GM19397 (cell line): ENCODE results near the gene GRB10.

ENCODE experiments used
- ATAC-seq: cut with Tn5 transposase; IDR thresholded peaks from one replicate; pipeline ENCODE4 v1.9.1; 2021; ENCODE audit warnings: mild to moderate bottlenecking, moderate library complexity; ENCODE audit not compliant: unreplicated experiment

GRB10 gene

DNA sequence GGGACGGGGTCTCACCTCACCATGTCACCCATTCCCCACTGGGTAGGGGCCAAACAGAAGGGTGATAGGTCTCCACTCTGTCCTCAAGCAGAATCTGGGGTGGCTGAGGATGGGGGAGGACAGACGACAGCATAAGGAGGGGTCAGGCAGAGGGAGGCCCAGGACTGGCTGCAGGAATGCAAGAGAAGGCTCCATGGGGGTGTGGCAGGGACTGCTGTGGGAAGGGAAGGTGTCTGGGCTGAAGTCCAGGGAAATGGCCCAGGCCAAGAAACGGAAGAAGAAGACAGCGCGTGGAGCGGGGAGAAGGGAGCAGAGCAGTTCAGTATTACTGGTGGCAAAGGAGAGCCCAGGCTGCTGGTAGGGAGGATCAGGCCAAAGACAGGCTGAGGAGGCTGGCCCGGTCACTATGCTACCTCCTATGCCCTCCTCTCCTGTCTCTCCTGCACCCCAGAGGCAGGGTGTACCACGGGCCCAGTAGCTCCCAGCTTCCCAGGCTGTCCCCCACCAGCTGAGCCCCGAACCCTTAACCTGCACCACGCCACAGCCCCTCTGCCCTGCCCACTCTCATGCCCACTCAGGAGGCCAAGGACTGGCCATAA, 60.9 kb downstream of the GRB10 start:
- no peak for ATAC-seq

- no peak for ATAC-seq
Observed at GRCh38 chr7:50721160-50721559, 61.5 kb downstream of the GRB10 start.

- ATAC-seq = no peak
Observed at GRCh38 chr7:50720295-50720694, 62.4 kb downstream of the GRB10 start.

DNA sequence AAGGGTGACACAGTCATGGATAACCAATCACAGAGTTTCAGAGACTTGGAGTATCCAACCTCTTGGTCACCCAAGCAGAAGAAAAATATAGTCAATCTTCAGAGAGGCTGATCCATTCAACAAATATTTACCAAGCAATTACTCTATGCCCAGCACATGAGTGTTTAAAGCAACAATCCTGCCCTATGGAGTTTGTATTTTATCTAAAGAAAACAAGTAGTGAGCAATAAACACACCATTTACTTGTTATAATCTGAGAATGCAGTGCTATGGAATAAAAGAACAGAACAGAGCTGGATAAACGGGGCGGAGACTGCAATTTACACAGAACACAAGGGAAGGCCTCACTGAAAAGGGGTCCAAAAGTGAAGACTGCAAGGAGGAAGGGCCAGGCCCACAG, 63.8 kb downstream of the GRB10 start:
- no peak for ATAC-seq

GRCh38 chr7:50718311-50718710, 64.4 kb downstream of the GRB10 start:
- ATAC-seq = no peak

DNA sequence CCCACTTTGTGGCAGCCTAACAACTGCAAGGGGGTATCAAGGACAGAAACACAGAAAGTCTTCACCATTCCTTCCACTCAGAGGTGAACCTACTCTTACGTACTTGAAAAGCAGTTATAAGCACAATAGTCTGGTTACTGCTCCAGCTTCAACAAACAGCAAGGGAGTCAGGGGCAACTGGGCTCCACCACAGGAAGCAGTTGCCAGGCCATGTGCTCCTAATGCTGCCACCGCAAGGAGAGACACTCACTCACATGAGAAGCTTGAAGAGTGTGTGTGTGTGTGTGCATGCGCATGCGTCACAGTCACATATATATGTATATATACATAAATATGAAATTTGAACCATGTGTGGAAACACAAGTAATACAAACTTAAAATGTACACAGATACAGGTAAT, 65.5 kb downstream of the GRB10 start:
- no peak for ATAC-seq

GRCh38 chr7:50714857-50715256, 67.8 kb downstream of the GRB10 start:
- no peak for ATAC-seq

- no peak for ATAC-seq
Observed at GRCh38 chr7:50713123-50713965, 69.4 kb downstream of the GRB10 start.

DNA sequence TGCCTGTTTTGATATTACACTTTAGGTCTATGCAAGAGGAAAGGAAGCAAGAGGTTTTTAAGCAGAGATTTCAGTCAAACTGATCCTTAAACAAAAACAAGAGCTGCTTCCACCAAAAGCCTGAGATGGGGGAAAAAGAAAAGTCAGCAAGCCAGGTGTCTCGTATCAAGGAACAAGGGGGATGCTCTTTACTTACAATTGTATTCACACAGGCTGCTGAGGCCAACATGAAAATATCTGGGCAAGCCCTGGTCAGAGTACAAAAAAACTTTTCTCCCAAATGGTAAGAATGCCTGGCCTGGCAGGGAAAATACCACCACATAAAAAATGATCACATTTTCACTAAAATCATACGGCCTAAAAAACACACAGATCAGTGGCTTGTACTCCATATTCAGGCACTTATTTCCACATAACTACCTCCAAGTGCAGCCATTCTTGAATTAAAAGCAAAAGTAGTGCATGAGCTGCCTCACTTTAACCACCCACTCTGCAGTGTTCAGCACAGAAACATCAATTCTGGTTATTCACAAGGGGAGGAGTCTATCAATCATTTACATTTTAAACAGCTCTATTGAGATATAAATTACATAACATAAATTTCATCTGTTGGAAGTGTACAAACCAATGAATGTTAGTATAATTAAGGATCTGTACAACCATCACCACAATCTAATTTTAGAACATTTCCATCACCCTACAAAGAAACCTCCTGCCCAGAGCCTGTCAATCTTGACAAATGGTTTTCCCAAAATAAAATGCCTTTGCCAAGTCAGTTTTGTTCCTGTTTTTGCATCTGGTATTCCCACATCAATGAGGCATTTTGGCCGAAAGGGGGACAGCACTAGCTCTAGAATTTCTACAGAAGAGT, 70.2 kb downstream of the GRB10 start:
- no peak for ATAC-seq

- ATAC-seq = no peak
Observed at GRCh38 chr7:50711271-50712175, 71.2 kb downstream of the GRB10 start.

DNA sequence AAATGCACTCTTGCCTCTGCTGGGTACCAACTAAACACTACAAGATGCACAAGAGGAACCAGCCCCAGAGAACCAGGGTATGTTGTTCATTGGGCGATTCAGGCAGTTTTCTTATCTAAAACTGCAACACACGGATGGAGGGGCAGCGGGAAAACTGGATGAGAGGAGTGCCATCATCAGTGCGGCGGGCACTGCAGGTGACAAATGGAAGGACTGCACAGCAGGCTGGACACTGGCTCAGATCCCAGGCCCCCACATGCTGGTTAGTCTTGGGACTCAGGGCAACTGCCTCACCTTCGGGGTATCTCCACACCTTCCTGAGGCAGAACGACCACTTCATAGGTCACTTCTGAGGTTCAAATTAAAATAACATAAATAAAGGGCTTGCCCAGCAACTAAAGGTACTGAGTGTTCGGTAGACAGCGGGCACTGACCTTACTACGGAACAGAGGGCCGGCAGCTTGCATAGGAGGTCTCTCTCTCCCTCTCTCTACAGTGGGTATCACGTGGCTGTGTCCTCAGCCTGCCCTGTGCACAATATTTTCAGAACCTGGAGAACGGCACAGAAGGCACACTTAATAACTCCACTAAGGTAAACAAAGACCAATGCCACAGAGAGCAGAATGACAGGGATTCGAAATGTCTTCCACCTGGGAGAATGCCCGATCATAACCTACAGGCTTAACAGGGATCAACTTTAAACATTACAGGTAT, 72.1 kb downstream of the GRB10 start:
- ATAC-seq = no peak

DNA sequence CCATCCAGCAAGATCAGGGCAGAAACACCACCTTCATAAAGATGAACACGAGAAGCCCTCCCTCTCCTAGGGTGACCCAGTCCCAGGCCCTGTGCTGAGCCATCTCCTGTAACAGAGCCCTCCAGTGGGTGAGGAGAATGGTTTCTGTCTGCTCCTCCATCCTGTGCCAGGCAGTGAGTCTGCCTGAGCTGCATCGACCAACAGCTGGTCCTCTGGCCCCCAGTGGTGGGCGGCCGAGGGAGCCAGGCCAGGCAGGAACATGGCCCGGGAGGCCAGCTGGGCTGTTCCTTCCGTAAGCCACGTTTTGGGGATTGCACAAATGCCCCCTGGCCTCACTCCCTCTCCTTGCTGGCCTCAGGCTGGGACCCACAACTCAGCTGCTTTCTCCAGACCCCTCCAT, 73.5 kb downstream of the GRB10 start:
- ATAC-seq = no peak

- ATAC-seq = no peak
Observed at GRCh38 chr7:50707236-50708006, 75.3 kb downstream of the GRB10 start.

DNA sequence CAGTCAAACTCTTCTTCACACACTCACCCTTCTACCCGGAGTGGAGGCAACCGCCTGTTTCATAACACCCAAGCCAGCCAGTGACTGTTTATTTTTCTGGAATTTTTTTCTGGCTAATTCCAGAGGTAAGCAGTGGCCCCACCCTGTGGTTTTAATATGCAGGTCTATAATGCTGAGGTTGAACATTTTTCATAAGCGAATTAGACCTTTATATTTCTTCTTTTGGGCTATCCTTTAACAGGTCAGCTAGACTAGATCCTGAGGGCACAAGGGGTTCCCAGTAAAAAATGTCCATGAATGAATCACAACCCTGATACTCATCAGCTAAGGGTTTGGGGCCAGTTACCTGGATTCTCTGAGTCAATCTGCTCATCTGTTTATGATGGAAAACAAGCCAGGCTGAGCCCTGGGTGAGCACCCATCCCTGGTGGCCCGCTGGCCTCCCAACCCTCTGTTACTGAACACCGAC, 76.2 kb downstream of the GRB10 start:
- no peak for ATAC-seq

DNA sequence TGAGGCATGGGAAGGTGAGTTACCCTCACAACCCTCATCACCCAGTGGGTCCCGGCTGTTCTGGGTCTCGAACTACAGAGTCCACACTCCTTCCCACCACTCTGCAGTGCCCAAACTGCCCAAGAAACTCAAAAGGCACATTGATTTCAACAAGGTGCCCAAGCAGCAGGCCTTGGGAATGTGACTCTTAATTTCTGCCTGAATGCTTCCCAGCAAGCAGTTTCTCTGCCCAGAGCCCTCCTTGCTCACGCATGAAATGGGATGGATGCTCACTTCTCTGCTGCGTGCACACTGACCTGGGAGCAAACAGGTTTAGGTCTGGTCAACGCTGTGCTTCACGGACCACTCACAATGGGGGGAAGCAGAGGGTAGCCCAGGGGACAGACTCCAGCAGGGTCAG, 77.9 kb downstream of the GRB10 start:
- no peak for ATAC-seq

- ATAC-seq = no peak
Observed at GRCh38 chr7:50703654-50704053, 79.0 kb downstream of the GRB10 start.

GRCh38 chr7:50699143-50699542, 83.6 kb downstream of the GRB10 start:
- ATAC-seq = no peak

DNA sequence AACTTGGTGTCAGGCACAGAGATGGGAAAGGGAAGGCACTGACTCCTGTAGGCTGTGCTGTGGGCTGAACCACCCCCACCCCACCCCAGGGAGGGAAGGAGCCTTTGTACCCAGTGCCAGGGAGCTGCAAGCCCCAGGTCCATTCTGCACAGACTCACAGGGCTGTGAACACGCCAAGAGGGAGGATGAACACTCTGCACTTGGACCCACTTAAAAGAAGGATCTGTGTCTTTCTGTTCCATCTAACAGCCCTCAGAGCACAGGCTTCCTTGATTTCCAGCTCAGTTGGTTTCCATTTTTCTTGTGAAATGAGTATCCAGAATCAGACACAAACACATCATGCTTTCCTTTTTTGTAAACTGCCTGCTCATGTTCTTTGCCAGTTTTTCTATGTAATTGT, 84.9 kb downstream of the GRB10 start:
- ATAC-seq = no peak
